GM12878 (cell line): ENCODE measurements around the gene EP300. TPM values are rescaled to one million over a fixed set of nuclear protein-coding genes. Genes with fewer than 3 reads are reported as not detected.

ENCODE experiments used
- ATAC-seq: fragments of 200-7000 bp; cut with Tn5 transposase; 3 replicates; pipeline ENCODE4 v1.9.1; 2020; ENCODE audit warnings: mild to moderate bottlenecking, moderate library complexity
- BruUV-seq: library from RNA; stranded (reverse); fragments of 400-500 nt; replicated peaks from 2 replicates; lab custom pipeline; 2021; lab: Mats Ljungman, UMichigan
- CTCF ChIA-PET: fragments of 300-600 bp; sonication (Branson Sonifier 250); formaldehyde crosslinking; extraction: SDS; loops from one replicate; lab custom pipeline; 2021; ENCODE audit warnings: inconsistent platforms; lab: Yijun Ruan, JAX
- POLR2A ChIA-PET: fragments of 350-600 bp; formaldehyde crosslinking; extraction: SDS; loops from one replicate; lab custom pipeline; 2021; ENCODE audit warnings: inconsistent platforms; lab: Charles Lee
- RAD21 ChIA-PET: fragments of 300-600 bp; sonication (Branson Sonifier 250); formaldehyde crosslinking; loops from one replicate; lab custom pipeline; 2023; ENCODE audit warnings: antibody characterized with exemption; ENCODE audit not compliant: unreplicated experiment; lab: Charles Lee
- SMC1A ChIA-PET: fragments of 300-600 bp; sonication (Branson Sonifier 250); formaldehyde crosslinking; loops from one replicate; lab custom pipeline; 2023; ENCODE audit not compliant: unreplicated experiment, uncharacterized antibody; lab: Charles Lee
- DNase-seq: peaks from one replicate; pipeline ENCODE4 v3.0.0-alpha.2; 2011; ENCODE audit warnings: low read depth, low spot score
- FAIRE-seq: peaks from 3 replicates; lab custom pipeline; 2011; peaks lifted over from hg19 to GRCh38; lab: Jason Lieb, UNC
- H2AFZ ChIP-seq: 2 replicates; pipeline ENCODE4 v1.6.0; 2011; ENCODE audit warnings: low read depth, low read length, control low read depth; ENCODE audit not compliant: control insufficient read depth
- H3K27ac ChIP-seq: 2 replicates; pipeline ENCODE4 v1.5.1; 2011; ENCODE audit warnings: control low read depth; ENCODE audit not compliant: control insufficient read depth, insufficient read depth
- H3K27me3 ChIP-seq, 2 experiments: replicated peaks in 1 of 2; 2 replicates each; pipeline versions ENCODE4 v1.6.0 to v1.6.1; 2011; ENCODE audit warnings: low read length in 1 of 2; ENCODE audit not compliant: control insufficient read depth in 2 of 2, insufficient read depth in 2 of 2
- H3K36me3 ChIP-seq, 2 experiments: 2 replicates each; pipeline ENCODE4 v1.5.1; 2011; ENCODE audit warnings: low read length in 1 of 2; ENCODE audit not compliant: control insufficient read depth in 2 of 2, insufficient read depth in 2 of 2
- H3K4me1 ChIP-seq: 2 replicates; pipeline ENCODE4 v1.6.1; 2011; ENCODE audit warnings: mild to moderate bottlenecking, low read length, moderate library complexity, mixed read lengths; ENCODE audit not compliant: control insufficient read depth, insufficient read depth
- H3K4me2 ChIP-seq: 2 replicates; pipeline ENCODE4 v1.6.0; 2011; ENCODE audit warnings: control low read depth; ENCODE audit not compliant: control insufficient read depth, insufficient read depth
- H3K4me3 ChIP-seq: fragments of 200-600 bp; sonication (generic); 2 replicates; pipeline ENCODE4 v1.5.1; 2016
- H3K79me2 ChIP-seq: 2 replicates; pipeline ENCODE4 v1.6.0; 2011; ENCODE audit warnings: low read length; ENCODE audit not compliant: control insufficient read depth, insufficient read depth
- H3K9ac ChIP-seq: 2 replicates; pipeline ENCODE4 v1.8.0; 2011; ENCODE audit warnings: low read length, control low read depth, mixed read lengths; ENCODE audit not compliant: control insufficient read depth, insufficient read depth
- H3K9me3 ChIP-seq: replicated peaks from 3 replicates; pipeline ENCODE4 v1.5.1; 2011; ENCODE audit warnings: mild to moderate bottlenecking, low read length; ENCODE audit not compliant: control insufficient read depth, insufficient read depth
- H4K20me1 ChIP-seq: 2 replicates; pipeline ENCODE4 v1.6.0; 2011; ENCODE audit not compliant: control insufficient read depth, insufficient read depth
- MEF2A ChIP-seq: IDR thresholded peaks from 2 replicates; pipeline ENCODE4 v1.6.1; 2011; ENCODE audit warnings: low read depth, mild to moderate bottlenecking, low read length, moderate library complexity; ENCODE audit not compliant: insufficient read depth
- REST ChIP-seq: IDR thresholded peaks from 2 replicates; pipeline ENCODE4 v1.6.1; 2012; ENCODE audit warnings: mild to moderate bottlenecking, low read depth, low read length
- SP1 ChIP-seq: IDR thresholded peaks from one replicate; pipeline ENCODE4 v1.6.1; 2011; ENCODE audit warnings: low read depth, low read length
- TCF12 ChIP-seq: IDR thresholded peaks from 2 replicates; pipeline ENCODE4 v1.6.1; 2011; ENCODE audit warnings: low read depth, mild to moderate bottlenecking, low read length
- WGBS: methylation state at CpG from one replicate; pipeline ENCODE4 v1.1.6; 2016; ENCODE audit warnings: low lambda C conversion rate; ENCODE audit not compliant: insufficient replicate concordance, insufficient coverage; ENCODE audit errors: missing lambda C conversion rate; 5-methylcytosine and 5-hydroxymethylcytosine counted together
- in situ Hi-C: fragments of 300-500 bp; cut with MboI; formaldehyde crosslinking; loops from 9 replicates; pipeline ENCODE4 v1.14.3; 2018; ENCODE audit warnings: mixed read lengths
- intact Hi-C: fragments of 100-400 bp; cut with micrococcal nuclease; formaldehyde crosslinking; loops from one replicate; pipeline ENCODE4 v1.14.2; 2022; ENCODE audit not compliant: unreplicated experiment
- polyA plus RNA-seq, 11 experiments: library from polyadenylated mRNA; depleted of rRNA in 4 of 11; unstranded in 6 of 11; stranded (reverse) in 5 of 11; fragments of >200 nt; fragmentation: Nextera tagmentation in 4 of 11; fragmentation: Illumina TruSeq in 1 of 11; extraction: Ambion mirVana in 4 of 11; extraction: Trizol in 1 of 11; gene quantifications; 1 replicate in 1 of 11; 2 replicates in 10 of 11; pipeline versions ENCODE4 v1.2.1 to v1.2.3, GENCODE V29; 2011 to 2016; ENCODE audit warnings: inconsistent platforms in 2 of 11, missing spikeins in 2 of 11, low read depth in 1 of 11
- total RNA-seq, 4 experiments: library from RNA; depleted of rRNA in 3 of 4; stranded (reverse); fragments of >200 nt in 3 of 4; fragmentation: Illumina TruSeq in 1 of 4; extraction: Trizol in 1 of 4; gene quantifications; 2 replicates each; pipeline versions ENCODE4 v1.2.1 to v1.2.3, GENCODE V29; 2013 to 2021

EP300 gene
- total and polyA plus RNA-seq, 10 of the 15 experiments (the other 5 are each of a cell fraction or from before 2014, with no cell fraction given), result 5.5 to 48.5 (median 23.6) TPM

- WGBS, result 98% methylated on average over 5 of the region's 5 CpGs
- Histone ChIP-seq H3K9me3 (no peaks in the 10 kb centered on the region), H3K4me3 (no peak overlapping the region), H3K4me1 (no peaks in the 10 kb centered on the region), H3K9ac (no peak overlapping the region), H4K20me1 (no peaks in the 10 kb centered on the region), H2AFZ (no peak overlapping the region), H3K4me2 (no peak overlapping the region), H3K36me3 (peaks cover 15 to 48% of the 10 kb centered on the region in 2 experiments), H3K27me3 (no peaks in the 10 kb centered on the region), H3K79me2 (no peaks in the 10 kb centered on the region), H3K27ac (no peak overlapping the region)
- intact Hi-C loops, result no loop called here
- FAIRE-seq (no peak), ATAC-seq (no peak), DNase-seq (no peak)
- RAD21 ChIA-PET, result no interaction called here
- in situ Hi-C loops, result no loop called here
- TF ChIP-seq REST (peak; percentile 64; the same call in 1 of the 2 replicates), MEF2A (no peak), TCF12 (no peak), SP1 (no peak)
- BruUV-seq, result no TSS peak
- CTCF ChIA-PET, result interaction anchor here (1.1 kb wide), 2 partner anchors 225 to 226 kb away, joined by 4 read pairs; no protein-coding TSS in a partner anchor
- SMC1A ChIA-PET, result interaction anchor here (1.0 kb wide), 1 partner anchor 17 kb away, joined by 3 read pairs; no protein-coding TSS in a partner anchor
- POLR2A ChIA-PET, result interaction anchor here (0.7 kb wide), 1 partner anchor 137 kb away, joined by 3 read pairs; no protein-coding TSS in a partner anchor
Measured at GRCh38 chr22:41147722-41148121, 55.3 kb downstream of the EP300 start.
